CD8-positive, alpha-beta memory T cell (primary cell): Measurements from ENCODE around the gene RNF227. TPM values are rescaled to one million over a fixed set of nuclear protein-coding genes. Genes with fewer than 3 reads are reported as not detected.
A peak's percentile ranks its signal among the peaks of the same experiment; 100 is the strongest.

Experiments used
- CTCF ChIA-PET: fragments of 350-600 bp; sonication (Branson Sonifier 250); formaldehyde crosslinking; loops from one replicate; lab custom pipeline; 2021; ENCODE audit warnings: antibody characterized with exemption; lab: Charles Lee
- POLR2A ChIA-PET: fragments of 350-600 bp; sonication (Branson Sonifier 250); formaldehyde crosslinking; loops from one replicate; lab custom pipeline; 2021; ENCODE audit warnings: antibody characterized with exemption; lab: Charles Lee
- DNase-seq, 5 donors: peaks; one replicate each; pipeline versions ENCODE4 v3.0.0 to v3.0.0-alpha.2; 2020 to 2022; ENCODE audit warnings: mixed read lengths in 1 of 5
- H3K27ac ChIP-seq: one replicate; pipeline ENCODE4 v1.7.0; 2013; ENCODE audit warnings: low read depth, mild to moderate bottlenecking, low read length, moderate library complexity
- H3K27me3 ChIP-seq: 2 replicates; pipeline ENCODE4 v1.7.0; 2013; ENCODE audit warnings: low read length, mild to moderate bottlenecking; ENCODE audit not compliant: insufficient read depth, poor library complexity, severe bottlenecking
- H3K36me3 ChIP-seq: 2 replicates; pipeline ENCODE4 v1.7.0; 2013; ENCODE audit warnings: mild to moderate bottlenecking, low read length, moderate library complexity; ENCODE audit not compliant: insufficient read depth
- H3K4me1 ChIP-seq: 2 replicates; pipeline ENCODE4 v1.7.0; 2013; ENCODE audit warnings: mild to moderate bottlenecking, low read length, moderate library complexity; ENCODE audit not compliant: insufficient read depth
- H3K4me3 ChIP-seq: 2 replicates; pipeline ENCODE4 v1.7.0; 2013; ENCODE audit warnings: mild to moderate bottlenecking, low read length
- H3K9me3 ChIP-seq: 2 replicates; pipeline ENCODE4 v1.7.0; 2013; ENCODE audit warnings: mild to moderate bottlenecking, low read length
- H3K27ac Mint-ChIP-seq, 8 donors: one replicate each; pipeline ENCODE4 v1.8.0; 2020 to 2021; ENCODE audit warnings: mixed read lengths in 8 of 8, mild to moderate bottlenecking in 6 of 8, inconsistent platforms in 3 of 8, moderate library complexity in 3 of 8
- H3K27me3 Mint-ChIP-seq, 2 donors: one replicate each; pipeline ENCODE4 v1.8.0; 2020 to 2021; ENCODE audit warnings: mixed read lengths in 2 of 2, mild to moderate bottlenecking in 1 of 2, moderate library complexity in 1 of 2
- H3K36me3 Mint-ChIP-seq, 3 donors: one replicate each; pipeline ENCODE4 v1.8.0; 2020 to 2021; ENCODE audit warnings: mixed read lengths in 3 of 3, inconsistent platforms in 1 of 3, mild to moderate bottlenecking in 1 of 3
- H3K4me1 Mint-ChIP-seq, 3 donors: one replicate each; pipeline ENCODE4 v1.8.0; 2020 to 2021; ENCODE audit warnings: mixed read lengths in 3 of 3, inconsistent platforms in 1 of 3, mild to moderate bottlenecking in 1 of 3
- H3K4me3 Mint-ChIP-seq, 7 donors: one replicate each; pipeline ENCODE4 v1.8.0; 2020 to 2021; ENCODE audit warnings: mixed read lengths in 7 of 7, mild to moderate bottlenecking in 6 of 7, moderate library complexity in 4 of 7, inconsistent platforms in 2 of 7
- H3K9me3 Mint-ChIP-seq, 5 donors: one replicate each; pipeline ENCODE4 v1.8.0; 2020 to 2022; ENCODE audit warnings: mixed read lengths in 5 of 5, mild to moderate bottlenecking in 3 of 5, moderate library complexity in 2 of 5, inconsistent platforms in 1 of 5
- polyA plus RNA-seq: library from polyadenylated mRNA; unstranded; fragments of 300-500 nt; fragmentation: Illumina TruSeq; gene quantifications from one replicate; pipeline ENCODE4 v1.2.3, GENCODE V29; 2021
- total RNA-seq, 2 experiments: library from RNA; stranded (reverse); gene quantifications; one replicate each; pipeline ENCODE4 v1.2.3, GENCODE V29; 2021

RNF227 gene
- total and polyA plus RNA-seq, 3 experiments from 2014 or later = 3.3 to 4.8 (median 4.4) TPM

GRCh38 chr17:7882629-7883028, 33.5 kb downstream of the RNF227 start:
- Histone ChIP-seq H3K27me3 (no peaks in the 10 kb centered on the region), H3K4me1 (peaks cover 53% of the 10 kb centered on the region), H3K4me3 (no peak overlapping the region), H3K27ac (no peak overlapping the region), H3K36me3 (peaks cover 4% of the 10 kb centered on the region), H3K9me3 (no peaks in the 10 kb centered on the region)
- Mint-ChIP-seq H3K27me3 (peaks cover 0 to 3% of the 10 kb centered on the region in 2 donors), H3K27ac (no peak overlapping the region), H3K4me1 (peaks cover 4 to 11% (median 6%) of the 10 kb centered on the region in 3 donors), H3K4me3 (no peak overlapping the region), H3K36me3 (peaks cover 0 to 13% (median 0%) of the 10 kb centered on the region in 3 donors), H3K9me3 (peaks cover 0 to 2% (median 0%) of the 10 kb centered on the region in 5 donors)
- ChIA-PET CTCF (interaction anchor here (0.8 to 1.3 kb wide), 3 partner anchors 19 to 51 kb away, joined by 3 to 4 read pairs (median 3); no protein-coding TSS in a partner anchor), POLR2A (interaction anchor here (1.9 kb wide), 1 partner anchor 25 kb away, joined by 7 read pairs; the partner anchor contains the start of gene NAA38)
- DNase-seq = no peak

- Mint-ChIP-seq H3K27me3 (peaks cover 0 to 3% of the 10 kb centered on the region in 2 donors), H3K4me3 (no peak overlapping the region), H3K27ac (no peak overlapping the region), H3K4me1 (peaks cover 6 to 11% (median 7%) of the 10 kb centered on the region in 3 donors), H3K36me3 (peaks cover 0 to 15% (median 0%) of the 10 kb centered on the region in 3 donors), H3K9me3 (peaks cover 0 to 2% (median 0%) of the 10 kb centered on the region in 5 donors)
- H3K36me3 ChIP-seq = peaks cover 4% of the 10 kb centered on the region
- peaks cover 53% of the 10 kb centered on the region for H3K4me1 ChIP-seq
- no peak overlapping the region for H3K4me3 ChIP-seq
- H3K27ac ChIP-seq = no peak overlapping the region
- ChIA-PET POLR2A (no interaction called here), CTCF (no interaction called here)
- no peaks in the 10 kb centered on the region for H3K9me3 ChIP-seq
- H3K27me3 ChIP-seq = no peaks in the 10 kb centered on the region
- DNase-seq = no peak
These were observed 34.0 kb downstream of the RNF227 start for GRCh38 chr17:7882068-7882467.

- peaks cover 0 to 3% of the 10 kb centered on the region in 2 donors for H3K27me3 Mint-ChIP-seq
- no peak overlapping the region for H3K4me3 Mint-ChIP-seq
- H3K4me1 Mint-ChIP-seq = peaks cover 8 to 10% (median 8%) of the 10 kb centered on the region in 3 donors
- ChIA-PET CTCF (no interaction called here), POLR2A (no interaction called here)
- Histone ChIP-seq H3K27me3 (no peaks in the 10 kb centered on the region), H3K9me3 (no peaks in the 10 kb centered on the region), H3K4me3 (no peak overlapping the region), H3K36me3 (peaks cover 4% of the 10 kb centered on the region), H3K27ac (no peak overlapping the region), H3K4me1 (peaks cover 47% of the 10 kb centered on the region)
- H3K27ac Mint-ChIP-seq = no peak overlapping the region
- peaks cover 0 to 16% (median 0%) of the 10 kb centered on the region in 3 donors for H3K36me3 Mint-ChIP-seq
- DNase-seq = no peak
- peaks cover 0 to 2% (median 0%) of the 10 kb centered on the region in 5 donors for H3K9me3 Mint-ChIP-seq
These were observed 34.6 kb downstream of the RNF227 start for GRCh38 chr17:7881276-7882054.

- ChIA-PET CTCF (interaction anchor here (1.3 kb wide), 1 partner anchor 110 kb away, joined by 4 read pairs; no protein-coding TSS in a partner anchor), POLR2A (no interaction called here)
- no peak overlapping the region for H3K4me3 Mint-ChIP-seq
- no peaks in the 10 kb centered on the region for H3K27me3 ChIP-seq
- H3K27me3 Mint-ChIP-seq = no peaks in the 10 kb centered on the region
- no peak overlapping the region for H3K27ac ChIP-seq
- H3K4me1 Mint-ChIP-seq = peaks cover 7 to 17% (median 13%) of the 10 kb centered on the region in 3 donors
- H3K36me3 Mint-ChIP-seq = peaks cover 0 to 14% (median 2%) of the 10 kb centered on the region in 3 donors
- H3K27ac Mint-ChIP-seq = no peak overlapping the region
- peaks cover 4% of the 10 kb centered on the region for H3K36me3 ChIP-seq
- no peak for DNase-seq
- no peak overlapping the region for H3K4me3 ChIP-seq
- H3K4me1 ChIP-seq = peaks cover 45% of the 10 kb centered on the region
- no peaks in the 10 kb centered on the region for H3K9me3 ChIP-seq
- no peaks in the 10 kb centered on the region for H3K9me3 Mint-ChIP-seq
These were observed 35.8 kb downstream of the RNF227 start for GRCh38 chr17:7880076-7880868.

- DNase-seq = no peak
- peaks cover 0 to 27% (median 6%) of the 10 kb centered on the region in 3 donors for H3K36me3 Mint-ChIP-seq
- POLR2A ChIA-PET = no interaction called here
These were observed 37.9 kb downstream of the RNF227 start for GRCh38 chr17:7878234-7878633.

GRCh38 chr17:7875804-7876370, 40.2 kb downstream of the RNF227 start:
- peaks cover 0 to 40% (median 11%) of the 10 kb centered on the region in 3 donors for H3K36me3 Mint-ChIP-seq
- Histone ChIP-seq H3K4me3 (no peak overlapping the region), H3K4me1 (peaks cover 13% of the 10 kb centered on the region), H3K27me3 (no peaks in the 10 kb centered on the region), H3K36me3 (no peaks in the 10 kb centered on the region), H3K9me3 (no peaks in the 10 kb centered on the region), H3K27ac (no peak overlapping the region)
- no peak for DNase-seq
- POLR2A ChIA-PET = no interaction called here
- CTCF ChIA-PET = interaction anchor here (1.2 kb wide), 1 partner anchor 9 kb away, joined by 3 read pairs; no protein-coding TSS in a partner anchor
- H3K27me3 Mint-ChIP-seq = no peaks in the 10 kb centered on the region
- H3K4me1 Mint-ChIP-seq = peaks cover 11 to 19% (median 12%) of the 10 kb centered on the region in 3 donors
- no peak overlapping the region for H3K4me3 Mint-ChIP-seq
- peak overlapping the region in 5 of 8 donors; percentile 0 to 81 (median 29) for H3K27ac Mint-ChIP-seq
- no peaks in the 10 kb centered on the region for H3K9me3 Mint-ChIP-seq

More at GRCh38 chr17:7878234-7878633, 37.9 kb downstream of the RNF227 start:
- peaks cover 4% of the 10 kb centered on the region for H3K36me3 ChIP-seq
- H3K27me3 ChIP-seq = no peaks in the 10 kb centered on the region
- no peak overlapping the region for H3K4me3 ChIP-seq
- Mint-ChIP-seq H3K9me3 (no peaks in the 10 kb centered on the region), H3K27me3 (no peaks in the 10 kb centered on the region), H3K4me3 (no peak overlapping the region), H3K27ac (no peak overlapping the region), H3K4me1 (peaks cover 9 to 15% (median 12%) of the 10 kb centered on the region in 3 donors)
- CTCF ChIA-PET = interaction anchor here (1.7 kb wide), 1 partner anchor 112 kb away, joined by 6 read pairs; no protein-coding TSS in a partner anchor
- peaks cover 36% of the 10 kb centered on the region for H3K4me1 ChIP-seq
- H3K9me3 ChIP-seq = no peaks in the 10 kb centered on the region
- no peak overlapping the region for H3K27ac ChIP-seq

- POLR2A ChIA-PET = no interaction called here
- Mint-ChIP-seq H3K9me3 (no peaks in the 10 kb centered on the region), H3K4me3 (no peak overlapping the region), H3K27me3 (no peaks in the 10 kb centered on the region), H3K27ac (peak overlapping the region in 4 of 8 donors; percentile 35 to 72 (median 72)), H3K36me3 (peaks cover 0 to 34% (median 11%) of the 10 kb centered on the region in 3 donors), H3K4me1 (peaks cover 21 to 35% (median 22%) of the 10 kb centered on the region in 3 donors)
- no peak for DNase-seq
- CTCF ChIA-PET = no interaction called here
- Histone ChIP-seq H3K9me3 (no peaks in the 10 kb centered on the region), H3K4me3 (no peak overlapping the region), H3K4me1 (peaks cover 11% of the 10 kb centered on the region), H3K27ac (no peak overlapping the region), H3K27me3 (no peaks in the 10 kb centered on the region), H3K36me3 (no peaks in the 10 kb centered on the region)
These were observed 43.0 kb downstream of the RNF227 start for GRCh38 chr17:7873051-7873450.
